WTC11 (cell line): ENCODE results near the gene STK10.

Source experiments
- CTCF ChIP-seq: fragments of 200-600 bp; IDR thresholded peaks from 2 replicates; pipeline ENCODE4 v1.8.0; 2022; ENCODE audit warnings: antibody characterized with exemption
- E2F1 ChIP-seq: sonication (generic); formaldehyde crosslinking; IDR thresholded peaks from 2 replicates; pipeline ENCODE4 v1.8.0; 2022; ENCODE audit warnings: mild to moderate bottlenecking, missing genetic modification reagents
- NFATC4 ChIP-seq: fragments of 250-450 bp; sonication (Bioruptor Pico); IDR thresholded peaks from 2 replicates; pipeline ENCODE4 v1.9.0; 2021; ENCODE audit warnings: mild to moderate bottlenecking
- NFE2L1 ChIP-seq: sonication (generic); formaldehyde crosslinking; IDR thresholded peaks from 2 replicates; pipeline ENCODE4 v1.8.1; 2023; ENCODE audit warnings: missing genetic modification reagents
- NR2C2 ChIP-seq: sonication (generic); formaldehyde crosslinking; IDR thresholded peaks from 2 replicates; pipeline ENCODE4 v1.8.0; 2022; ENCODE audit warnings: mild to moderate bottlenecking, missing genetic modification reagents
- ZNF416 ChIP-seq: fragments of 250-450 bp; sonication (Bioruptor Pico); IDR thresholded peaks from 2 replicates; pipeline ENCODE4 v1.9.0; 2021; ENCODE audit warnings: mild to moderate bottlenecking, inconsistent platforms
- ZSCAN18 ChIP-seq: fragments of 250-450 bp; sonication (Bioruptor Pico); IDR thresholded peaks from 2 replicates; pipeline ENCODE4 v2.1.2; 2022; ENCODE audit warnings: mild to moderate bottlenecking, moderate library complexity

GRCh38 chr5:172042183-172042582 lies 145.8 kb downstream of the STK10 start:
- TF ChIP-seq CTCF (no peak), NR2C2 (CRISPR knock-in tag) (no peak), NFATC4 (CRISPR knock-in tag) (no peak), ZSCAN18 (CRISPR knock-in tag) (no peak), E2F1 (no peak), NFE2L1 (CRISPR knock-in tag) (no peak), ZNF416 (no peak)
